Measurements from ENCODE around the gene MAST3. TPM values are rescaled to one million over a fixed set of nuclear protein-coding genes. Genes with fewer than 3 reads are reported as not detected.

The MAST3 gene
- total and polyA plus RNA-seq, 2 of the 13 experiments (the other 11 are each of a cell fraction or from before 2014, with no cell fraction given): 4.1 to 4.6 TPM

DNA sequence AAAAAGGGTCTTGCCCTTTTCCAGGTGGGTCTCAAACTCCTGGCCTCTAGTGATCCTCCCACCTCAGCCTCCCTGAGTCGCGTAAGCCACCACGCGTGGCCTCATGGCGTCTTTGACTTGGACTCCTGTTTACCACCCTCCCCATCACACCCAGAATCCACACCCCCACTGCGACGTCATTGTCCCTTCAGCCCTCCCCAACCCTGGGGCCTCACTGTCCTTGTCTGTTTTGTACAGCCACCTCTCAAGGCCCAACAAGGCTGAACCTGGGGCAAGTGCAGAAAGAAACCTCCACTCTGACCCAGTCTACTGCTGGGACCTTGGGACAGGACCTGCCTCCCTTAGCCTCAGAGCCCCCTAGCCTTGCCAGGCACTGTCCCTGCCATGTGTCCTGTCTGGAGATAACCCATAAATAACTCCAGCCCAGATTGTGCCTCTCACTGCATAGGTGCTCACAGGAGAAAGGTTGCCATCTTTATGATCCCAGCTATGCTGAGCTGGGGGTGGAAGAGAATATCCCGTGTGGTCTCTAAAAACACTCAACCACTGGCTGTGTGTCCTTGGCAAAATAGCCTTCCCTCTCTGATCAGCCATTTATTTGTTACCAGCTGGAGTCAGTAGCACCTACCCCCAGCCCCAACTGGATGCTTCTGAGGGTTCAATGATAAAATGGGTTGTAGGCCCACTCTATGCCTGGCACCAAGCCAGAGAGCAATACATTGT is 74.2 kb downstream of the MAST3 start (continued):
- TF ChIP-seq ZKSCAN8 (CRISPR knock-in tag; IDR thresholded peaks at IDR 0.05; ENCODE audit: borderline replicate concordance): no peak
- TF ChIP-seq, protein P1, sequence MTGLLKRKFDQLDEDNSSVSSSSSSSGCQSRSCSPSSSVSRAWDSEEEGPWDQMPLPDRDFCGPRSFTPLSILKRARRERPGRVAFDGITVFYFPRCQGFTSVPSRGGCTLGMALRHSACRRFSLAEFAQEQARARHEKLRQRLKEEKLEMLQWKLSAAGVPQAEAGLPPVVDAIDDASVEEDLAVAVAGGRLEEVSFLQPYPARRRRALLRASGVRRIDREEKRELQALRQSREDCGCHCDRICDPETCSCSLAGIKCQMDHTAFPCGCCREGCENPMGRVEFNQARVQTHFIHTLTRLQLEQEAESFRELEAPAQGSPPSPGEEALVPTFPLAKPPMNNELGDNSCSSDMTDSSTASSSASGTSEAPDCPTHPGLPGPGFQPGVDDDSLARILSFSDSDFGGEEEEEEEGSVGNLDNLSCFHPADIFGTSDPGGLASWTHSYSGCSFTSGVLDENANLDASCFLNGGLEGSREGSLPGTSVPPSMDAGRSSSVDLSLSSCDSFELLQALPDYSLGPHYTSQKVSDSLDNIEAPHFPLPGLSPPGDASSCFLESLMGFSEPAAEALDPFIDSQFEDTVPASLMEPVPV (CRISPR knock-in tag; IDR thresholded peaks at IDR 0.05): no peak
- no peak for TF ChIP-seq KLF9 (CRISPR knock-in tag; IDR thresholded peaks at IDR 0.05; ENCODE audit: low read depth)
- TF ChIP-seq, protein P2, sequence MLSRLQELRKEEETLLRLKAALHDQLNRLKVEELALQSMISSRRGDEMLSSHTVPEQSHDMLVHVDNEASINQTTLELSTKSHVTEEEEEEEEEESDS (CRISPR knock-in tag; IDR thresholded peaks at IDR 0.05; ENCODE audit: borderline replicate concordance): no peak

- H3K4me2 ChIP-seq (ENCODE audit: low read depth, low read length): no peak overlapping the region
- peaks cover 14% of the 10 kb centered on the region for H3K4me1 ChIP-seq (ENCODE audit: insufficient read depth, low read length)
- ChIA-PET POLR2A (interaction anchor here (0.9 to 1.7 kb wide), 2 partner anchors 13 to 20 kb away, joined by 3 to 4 read pairs; partner anchors contain the start of gene MPV17L2), CTCF (ENCODE audit: low intra/inter-chr PET ratio, low total read pairs) (no interaction called here)
- H3K27ac ChIP-seq (ENCODE audit: extremely low read length, insufficient read depth, low read length): no peak overlapping the region
- in situ Hi-C loops (cut with HindIII; ENCODE audit: extremely low pct_ligation_motif_present, low pct_unique_long_range_greater_than_20kb): loop anchor here (10.0 kb wide), 1 partner anchor 168 kb away; the partner anchor contains the start of gene ARRDC2
- H3K9ac ChIP-seq (ENCODE audit: insufficient read depth, low read depth, low read length): no peak overlapping the region
- H3K36me3 ChIP-seq (replicated peaks in 1 of 2; ENCODE audit: control insufficient read depth in 1 of 2, insufficient read depth in 2 of 2, low read length in 2 of 2): peaks cover 6 to 19% of the 10 kb centered on the region in 2 experiments; a peak in 4 of 5 replicates
- no peaks in the 10 kb centered on the region for H3K79me2 ChIP-seq (ENCODE audit: insufficient read depth, low read length)
- H3K27me3 ChIP-seq (ENCODE audit: control insufficient read depth in 1 of 2, insufficient read depth in 2 of 2, low read length in 2 of 2): no peaks in the 10 kb centered on the region
- peak; percentile 69; the same call in 1 of the 2 replicates for TF ChIP-seq CHD4 (IDR thresholded peaks at IDR 0.05; ENCODE audit: borderline replicate concordance, low read length)
- TF ChIP-seq RNF2 (conservative IDR thresholded peaks at IDR 0.05; ENCODE audit: low read depth): no peak
- TF ChIP-seq ADNP (CRISPR knock-in tag; IDR thresholded peaks at IDR 0.05): peak; percentile 55; the same call in 1 of the 2 replicates
- no peak for TF ChIP-seq PHF5A (CRISPR knock-in tag; IDR thresholded peaks at IDR 0.05; ENCODE audit: low read depth, unreplicated experiment)
- TF ChIP-seq ZNF629 (CRISPR knock-in tag; conservative IDR thresholded peaks at IDR 0.05): peak; percentile 95
- H2AFZ ChIP-seq (ENCODE audit: low read length): no peak overlapping the region
- FAIRE-seq: no peak
- no peak for ATAC-seq
- H3K9me3 ChIP-seq (ENCODE audit: low read length): no peaks in the 10 kb centered on the region
- WGBS (ENCODE audit: low lambda C conversion rate): 97% methylated on average over 7 of the region's 7 CpGs
- H3K4me3 ChIP-seq (replicated peaks in 1 of 3; ENCODE audit: insufficient read depth in 1 of 3, low read depth in 2 of 3, low read length in 3 of 3): no peak overlapping the region
- DNase-seq (ENCODE audit: low spot score): no peak
- H4K20me1 ChIP-seq (ENCODE audit: insufficient read depth, low read length): 0 out of 2 replicates have a peak, but pooled peaks cover 3% of the 10 kb centered on the region
- no TSS peak for BruUV-seq (replicated peaks)
- intact Hi-C loops (cut with micrococcal nuclease; ENCODE audit: unreplicated experiment): no loop called here
Measured at GRCh38 chr19:18172331-18173053, 74.9 kb downstream of the MAST3 start.

Measured in HepG2 (cell line).